Measurements from ENCODE around the gene APELA. TPM values are rescaled to one million over a fixed set of nuclear protein-coding genes. Genes with fewer than 3 reads are reported as not detected.
"Not testable (repeated sequence)": the region's sequence is repeated elsewhere in the genome, so short reads cannot be mapped to it uniquely, and the experiment has no call there.

Gene APELA
- total and polyA plus RNA-seq, 2 experiments from 2014 or later = not detected

DNA sequence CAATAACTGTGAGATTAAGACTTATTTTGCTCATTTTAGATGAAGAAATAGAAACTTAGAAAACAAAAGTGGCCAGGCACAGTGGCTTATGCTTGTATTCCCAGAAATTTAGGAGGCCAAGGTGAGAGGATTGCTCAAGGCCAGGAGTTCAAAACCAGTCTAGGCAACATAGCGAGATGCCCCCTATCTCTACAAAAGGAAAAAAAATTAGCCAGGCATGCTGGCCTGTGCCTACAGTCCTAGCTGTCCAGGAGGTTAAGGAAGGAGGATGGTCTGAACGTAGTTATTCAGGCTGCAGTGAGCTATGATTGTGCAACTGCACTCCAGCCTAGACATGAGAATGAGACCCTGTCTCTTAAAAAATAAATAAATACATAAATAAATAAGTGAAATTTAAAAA, 28.0 kb downstream of the APELA start:
- 24 to 35% methylated on average over 2 of the region's 2 CpGs for WGBS, 2 experiments (ENCODE audit: low coverage in 1 of 2, low lambda C conversion rate in 2 of 2, missing lambda C conversion rate in 2 of 2)
- no peak overlapping the region for H2AFZ ChIP-seq
- TF ChIP-seq EZH2phosphoT487 (IDR thresholded peaks at IDR 0.05; ENCODE audit: insufficient read depth, low read depth) (no peak), EZH2 (IDR thresholded peaks at IDR 0.05; ENCODE audit: insufficient read depth, poor library complexity, severe bottlenecking) (no peak)

DNA sequence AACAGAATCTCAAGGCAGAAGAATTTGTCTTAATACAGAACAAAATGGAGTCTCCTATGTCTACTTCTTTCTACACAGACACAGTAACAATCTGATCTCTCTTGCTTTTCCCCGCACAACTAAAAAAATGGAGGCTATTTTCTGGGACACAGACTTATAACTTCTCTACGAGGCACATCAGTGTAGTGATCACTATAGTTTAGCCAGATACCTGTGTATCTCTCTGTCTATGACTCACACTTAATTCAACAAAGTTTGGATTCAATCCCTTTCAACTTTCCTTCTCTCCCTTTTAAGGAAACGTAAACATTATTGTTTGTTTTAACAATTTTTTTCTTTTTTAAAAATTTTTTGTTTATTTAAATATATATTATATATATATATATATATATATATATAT, 29.4 kb downstream of the APELA start:
- no peaks in the 10 kb centered on the region for H3K9me3 ChIP-seq (ENCODE audit: low read depth)
- in situ Hi-C loops (cut with MboI) = no loop called here

More for the DNA sequence above, 28.0 kb downstream of the APELA start:
- Histone ChIP-seq H3K9me2 (ENCODE audit: insufficient read depth) (no peaks in the 10 kb centered on the region), H3K9ac (no peak overlapping the region), H3K27me3 (replicated peaks; ENCODE audit: insufficient read depth) (no peaks in the 10 kb centered on the region), H3K36me3 (ENCODE audit: low read depth) (no peaks in the 10 kb centered on the region), H3K4me3 (no peak overlapping the region), H3F3A (ENCODE audit: insufficient read depth) (no peaks in the 10 kb centered on the region), H3K4me1 (ENCODE audit: insufficient read depth) (no peaks in the 10 kb centered on the region), H3K4me2 (ENCODE audit: unreplicated experiment) (no peak overlapping the region), H3K9me3 (ENCODE audit: low read depth) (no peaks in the 10 kb centered on the region), H4K20me1 (ENCODE audit: insufficient read depth) (no peaks in the 10 kb centered on the region), H3K79me2 (ENCODE audit: insufficient read depth) (no peaks in the 10 kb centered on the region), H3K27ac (no peak overlapping the region)
- DNase-seq = no peak
- in situ Hi-C loops (cut with MboI) = no loop called here

DNA sequence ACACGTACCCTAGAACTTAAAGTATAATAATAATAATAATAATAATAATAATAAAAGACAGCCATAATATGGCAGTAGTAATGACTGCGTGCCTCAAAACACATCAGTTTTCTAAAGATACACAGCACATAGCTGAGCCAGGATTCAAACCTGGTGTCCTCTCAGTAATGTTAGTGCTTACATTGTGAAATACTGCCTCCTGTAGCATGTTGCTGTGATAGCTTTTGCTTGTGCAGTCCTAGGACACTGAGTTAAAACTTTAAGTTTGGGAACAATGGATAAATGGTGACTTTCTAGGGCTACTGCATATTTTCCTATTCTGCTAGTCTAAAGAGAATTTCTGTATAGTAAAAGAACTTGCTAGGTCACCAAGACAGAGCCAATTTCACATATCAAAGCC, 36.5 kb downstream of the APELA start:
- H3K9me2 ChIP-seq (ENCODE audit: insufficient read depth) = not testable (repeated sequence)

More for the DNA sequence above, 29.4 kb downstream of the APELA start:
- H2AFZ ChIP-seq = no peak overlapping the region
- H3K36me3 ChIP-seq (ENCODE audit: low read depth) = no peaks in the 10 kb centered on the region
- TF ChIP-seq EZH2 (IDR thresholded peaks at IDR 0.05; ENCODE audit: insufficient read depth, poor library complexity, severe bottlenecking) (no peak), EZH2phosphoT487 (IDR thresholded peaks at IDR 0.05; ENCODE audit: insufficient read depth, low read depth) (no peak)
- no peaks in the 10 kb centered on the region for H3K79me2 ChIP-seq (ENCODE audit: insufficient read depth)
- no peaks in the 10 kb centered on the region for H3K4me1 ChIP-seq (ENCODE audit: insufficient read depth)
- H3F3A ChIP-seq (ENCODE audit: insufficient read depth) = no peaks in the 10 kb centered on the region
- H3K27ac ChIP-seq = no peak overlapping the region
- H3K4me2 ChIP-seq (ENCODE audit: unreplicated experiment) = no peak overlapping the region
- 41 to 46% methylated on average over 3 of the region's 3 CpGs for WGBS, 2 experiments (ENCODE audit: low coverage in 1 of 2, low lambda C conversion rate in 2 of 2, missing lambda C conversion rate in 2 of 2)
- H3K27me3 ChIP-seq (replicated peaks; ENCODE audit: insufficient read depth) = no peaks in the 10 kb centered on the region
- no peak for DNase-seq
- H3K4me3 ChIP-seq = no peak overlapping the region
- H4K20me1 ChIP-seq (ENCODE audit: insufficient read depth) = no peaks in the 10 kb centered on the region
- H3K9ac ChIP-seq = no peak overlapping the region
- no peaks in the 10 kb centered on the region for H3K9me2 ChIP-seq (ENCODE audit: insufficient read depth)

DNA sequence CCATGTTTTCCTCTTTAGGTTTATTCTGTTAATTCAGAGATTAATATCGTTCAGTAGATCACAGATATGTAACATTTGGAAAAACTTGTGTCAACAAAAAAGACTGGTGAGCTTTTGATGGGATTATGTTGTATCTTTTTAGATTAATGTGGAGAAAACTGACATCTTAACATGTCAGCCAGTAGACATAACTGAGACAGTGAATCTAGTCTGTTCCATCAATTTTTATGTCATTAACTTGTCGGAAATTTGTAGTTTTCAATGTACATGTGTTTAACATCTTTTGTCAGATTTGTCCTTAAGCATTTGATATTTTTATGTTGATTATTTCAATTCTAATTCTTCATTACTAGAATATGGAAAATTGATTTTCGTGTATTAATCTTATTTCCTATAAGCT, 42.0 kb downstream of the APELA start:
- DNase-seq = no peak
- Histone ChIP-seq H3K27ac (no peak overlapping the region), H3F3A (ENCODE audit: insufficient read depth) (no peaks in the 10 kb centered on the region), H3K27me3 (replicated peaks; ENCODE audit: insufficient read depth) (no peaks in the 10 kb centered on the region), H3K4me2 (ENCODE audit: unreplicated experiment) (no peak overlapping the region), H3K36me3 (ENCODE audit: low read depth) (no peaks in the 10 kb centered on the region), H3K4me3 (no peak overlapping the region), H3K79me2 (ENCODE audit: insufficient read depth) (no peaks in the 10 kb centered on the region), H4K20me1 (ENCODE audit: insufficient read depth) (no peaks in the 10 kb centered on the region), H3K4me1 (ENCODE audit: insufficient read depth) (0 out of 2 replicates have a peak, but pooled peaks cover 1% of the 10 kb centered on the region), H3K9ac (no peak overlapping the region), H3K9me3 (ENCODE audit: low read depth) (no peaks in the 10 kb centered on the region), H2AFZ (no peak overlapping the region), H3K9me2 (ENCODE audit: insufficient read depth) (no peaks in the 10 kb centered on the region)
- in situ Hi-C loops (cut with MboI) = no loop called here
- 39% methylated on average over 3 of the region's 3 CpGs for WGBS, 2 experiments (ENCODE audit: low coverage in 1 of 2, low lambda C conversion rate in 2 of 2, missing lambda C conversion rate in 2 of 2)
- no peak for TF ChIP-seq EZH2phosphoT487 (IDR thresholded peaks at IDR 0.05; ENCODE audit: insufficient read depth, low read depth)
- no peak for TF ChIP-seq EZH2 (IDR thresholded peaks at IDR 0.05; ENCODE audit: insufficient read depth, poor library complexity, severe bottlenecking)

More for the DNA sequence above, 36.5 kb downstream of the APELA start:
- WGBS, 2 experiments (ENCODE audit: low coverage in 1 of 2, low lambda C conversion rate in 2 of 2, missing lambda C conversion rate in 2 of 2) = 67 to 68% methylated on average over 2 of the region's 2 CpGs
- H3K36me3 ChIP-seq (ENCODE audit: low read depth); H3K27me3 ChIP-seq (replicated peaks; ENCODE audit: insufficient read depth); H3F3A ChIP-seq (ENCODE audit: insufficient read depth); DNase-seq; H2AFZ ChIP-seq; H3K4me1 ChIP-seq (ENCODE audit: insufficient read depth); H3K9ac ChIP-seq; H3K4me2 ChIP-seq (ENCODE audit: unreplicated experiment); H3K9me3 ChIP-seq (ENCODE audit: low read depth); H4K20me1 ChIP-seq (ENCODE audit: insufficient read depth); H3K79me2 ChIP-seq (ENCODE audit: insufficient read depth); in situ Hi-C loops (cut with MboI); H3K4me3 ChIP-seq; H3K27ac ChIP-seq: not testable (repeated sequence)

DNA sequence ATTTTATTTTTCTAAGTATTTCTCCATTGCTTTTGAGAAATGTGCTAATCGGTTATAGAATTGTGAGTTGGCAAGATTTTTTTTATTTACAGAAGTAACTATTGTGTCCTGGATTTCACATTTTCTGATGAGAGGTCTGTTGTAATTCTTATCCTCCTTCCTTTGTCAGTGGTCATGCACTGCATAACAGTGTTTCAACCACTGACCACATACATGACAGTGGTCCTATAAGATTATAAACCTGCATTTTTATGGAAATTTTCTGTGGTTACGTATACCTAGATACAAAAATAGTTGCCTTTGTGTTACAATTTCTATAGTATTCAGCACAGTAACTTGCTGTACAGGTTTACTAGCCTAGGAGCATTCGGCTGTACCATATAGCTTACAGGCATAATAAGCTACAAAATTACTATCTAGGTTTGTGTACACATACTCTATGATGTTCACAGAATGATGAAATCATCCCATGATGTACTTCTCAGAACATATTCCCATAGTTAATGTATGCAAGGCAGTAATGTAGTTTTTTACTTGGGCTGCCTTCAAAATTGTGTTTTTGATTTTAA, 47.8 kb downstream of the APELA start:
- no peaks in the 10 kb centered on the region for H4K20me1 ChIP-seq (ENCODE audit: insufficient read depth)
- DNase-seq = peak; percentile 15
- H3K9me3 ChIP-seq (ENCODE audit: low read depth) = no peaks in the 10 kb centered on the region
- TF ChIP-seq EZH2phosphoT487 (IDR thresholded peaks at IDR 0.05; ENCODE audit: insufficient read depth, low read depth) = no peak
- no peak for TF ChIP-seq EZH2 (IDR thresholded peaks at IDR 0.05; ENCODE audit: insufficient read depth, poor library complexity, severe bottlenecking)
- no peaks in the 10 kb centered on the region for H3K27me3 ChIP-seq (replicated peaks; ENCODE audit: insufficient read depth)
- peak overlapping the region; percentile 34; the same call in 1 of the 2 replicates for H2AFZ ChIP-seq
- 64 to 65% methylated on average over 3 of the region's 3 CpGs for WGBS, 2 experiments (ENCODE audit: low coverage in 1 of 2, low lambda C conversion rate in 2 of 2, missing lambda C conversion rate in 2 of 2)
- no peaks in the 10 kb centered on the region for H3K79me2 ChIP-seq (ENCODE audit: insufficient read depth)
- H3K4me3 ChIP-seq = no peak overlapping the region
- no peak overlapping the region for H3K4me2 ChIP-seq (ENCODE audit: unreplicated experiment)
- in situ Hi-C loops (cut with MboI) = no loop called here
- H3K27ac ChIP-seq = peak overlapping the region; percentile 55; the same call in 1 of the 2 replicates
- H3K9ac ChIP-seq = no peak overlapping the region
- H3K9me2 ChIP-seq (ENCODE audit: insufficient read depth) = no peaks in the 10 kb centered on the region
- peaks cover 35% of the 10 kb centered on the region for H3K4me1 ChIP-seq (ENCODE audit: insufficient read depth)
- no peaks in the 10 kb centered on the region for H3K36me3 ChIP-seq (ENCODE audit: low read depth)
- H3F3A ChIP-seq (ENCODE audit: insufficient read depth) = peaks cover 25% of the 10 kb centered on the region

All from GM23248 (cell line).